Astrocyte (in vitro differentiated cells and primary cell): ENCODE results near the gene TENM4. TPM values are rescaled to one million over a fixed set of nuclear protein-coding genes. Genes with fewer than 3 reads are reported as not detected.

Experiments
- DNase-seq: peaks from one replicate; pipeline ENCODE4 v3.0.0-alpha.2; 2010; ENCODE audit warnings: low read depth
- FAIRE-seq: peaks from 2 replicates; lab custom pipeline; 2011; peaks lifted over from hg19 to GRCh38; lab: Jason Lieb, UNC
- H2AFZ ChIP-seq: 2 replicates; pipeline ENCODE4 v1.6.0; 2012; ENCODE audit warnings: low read depth, low read length, inconsistent platforms
- H3K27ac ChIP-seq: 2 replicates; pipeline ENCODE4 v1.5.1; 2011; ENCODE audit warnings: low read depth, low read length, inconsistent platforms
- H3K27me3 ChIP-seq: 2 replicates; pipeline ENCODE4 v1.6.0; 2011; ENCODE audit warnings: low read length, inconsistent platforms; ENCODE audit not compliant: insufficient read depth
- H3K36me3 ChIP-seq: 2 replicates; pipeline ENCODE4 v1.5.1; 2011; ENCODE audit warnings: low read length, inconsistent platforms; ENCODE audit not compliant: insufficient read depth
- H3K4me1 ChIP-seq: 2 replicates; pipeline ENCODE4 v1.5.1; 2011; ENCODE audit warnings: low read length, inconsistent platforms; ENCODE audit not compliant: insufficient read depth
- H3K4me2 ChIP-seq: 2 replicates; pipeline ENCODE4 v1.6.0; 2012; ENCODE audit warnings: low read length, inconsistent platforms
- H3K4me3 ChIP-seq: 2 replicates; pipeline ENCODE4 v1.5.1; 2011; ENCODE audit warnings: low read depth, mild to moderate bottlenecking, low read length, inconsistent platforms; ENCODE audit not compliant: insufficient read depth
- H3K79me2 ChIP-seq: 2 replicates; pipeline ENCODE4 v1.6.0; 2012; ENCODE audit warnings: mild to moderate bottlenecking, low read length, inconsistent platforms; ENCODE audit not compliant: insufficient read depth
- H3K9ac ChIP-seq: 2 replicates; pipeline ENCODE4 v1.6.0; 2012; ENCODE audit warnings: mild to moderate bottlenecking, low read length, inconsistent platforms
- H3K9me3 ChIP-seq: 2 replicates; pipeline ENCODE4 v1.5.1; 2012; ENCODE audit warnings: low read depth, mild to moderate bottlenecking, low read length, inconsistent platforms; ENCODE audit not compliant: insufficient read depth
- H4K20me1 ChIP-seq: 2 replicates; pipeline ENCODE4 v1.6.0; 2012; ENCODE audit warnings: low read length, inconsistent platforms; ENCODE audit not compliant: insufficient read depth
- H3K27ac Mint-ChIP-seq: one replicate; pipeline ENCODE4 v1.8.0; 2021; ENCODE audit warnings: mild to moderate bottlenecking, mixed read lengths; ENCODE audit not compliant: unreplicated experiment
- H3K27me3 Mint-ChIP-seq: one replicate; pipeline ENCODE4 v1.8.0; 2021; ENCODE audit warnings: low read depth, mixed read lengths; ENCODE audit not compliant: unreplicated experiment
- H3K36me3 Mint-ChIP-seq: one replicate; pipeline ENCODE4 v1.8.0; 2021; ENCODE audit warnings: low read depth, mixed read lengths; ENCODE audit not compliant: unreplicated experiment
- H3K4me1 Mint-ChIP-seq: one replicate; pipeline ENCODE4 v1.8.0; 2021; ENCODE audit warnings: low read depth, mixed read lengths; ENCODE audit not compliant: unreplicated experiment
- H3K4me3 Mint-ChIP-seq: one replicate; pipeline ENCODE4 v1.8.0; 2021; ENCODE audit warnings: mild to moderate bottlenecking, moderate library complexity, mixed read lengths; ENCODE audit not compliant: unreplicated experiment
- H3K9me3 Mint-ChIP-seq: one replicate; pipeline ENCODE4 v1.8.0; 2021; ENCODE audit warnings: mild to moderate bottlenecking, mixed read lengths; ENCODE audit not compliant: unreplicated experiment
- EZH2 ChIP-seq: IDR thresholded peaks from 2 replicates; pipeline ENCODE4 v1.6.1; 2012; ENCODE audit warnings: mild to moderate bottlenecking, low read length, inconsistent platforms; ENCODE audit not compliant: insufficient read depth
- total RNA-seq: library from RNA; stranded (reverse); gene quantifications from 2 replicates; pipeline ENCODE4 v1.2.1, GENCODE V29; 2021
- TF ChIP-seq, protein P1 (sequence below): IDR thresholded peaks from 2 replicates; pipeline ENCODE4 v1.5.1; 2011; ENCODE audit warnings: low read depth, mild to moderate bottlenecking, inconsistent platforms, low read length, moderate library complexity; ENCODE audit not compliant: insufficient read depth

The TENM4 gene
- total RNA-seq, 1 donor from 2014 or later: 7.5 TPM

DNA sequence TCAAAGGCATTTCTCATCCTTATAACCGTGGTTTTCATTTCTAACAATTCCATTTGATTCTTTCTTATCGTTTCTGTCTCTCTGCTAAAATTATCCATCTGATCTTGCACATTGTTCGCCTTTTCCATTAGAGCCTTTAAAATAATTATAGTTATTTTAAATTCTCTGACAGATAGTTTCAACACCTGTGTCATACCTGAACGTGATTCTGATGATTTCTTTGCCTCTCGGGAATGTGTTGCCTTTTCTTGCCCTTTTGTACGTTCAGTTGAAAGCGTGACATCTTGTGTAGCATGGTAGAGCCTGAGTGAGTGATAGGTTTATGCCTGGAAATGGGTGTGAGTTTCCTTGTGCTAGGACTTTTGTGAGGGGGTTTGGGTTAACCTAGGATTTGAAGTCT lies 744.7 kb downstream of the TENM4 start:
- Histone ChIP-seq H3K9me3 (no peaks in the 10 kb centered on the region), H3K36me3 (no peaks in the 10 kb centered on the region), H3K27ac (no peak overlapping the region), H2AFZ (no peak overlapping the region), H3K79me2 (no peaks in the 10 kb centered on the region), H3K9ac (no peak overlapping the region), H3K4me2 (no peak overlapping the region), H3K4me1 (peaks cover 15% of the 10 kb centered on the region), H3K27me3 (no peaks in the 10 kb centered on the region), H3K4me3 (no peak overlapping the region), H4K20me1 (no peaks in the 10 kb centered on the region)
- Mint-ChIP-seq H3K27ac (no peak overlapping the region), H3K4me3 (no peak overlapping the region), H3K9me3 (no peaks in the 10 kb centered on the region), H3K4me1 (no peaks in the 10 kb centered on the region), H3K36me3 (no peaks in the 10 kb centered on the region), H3K27me3 (peaks cover 13% of the 10 kb centered on the region)
- FAIRE-seq (no peak), DNase-seq (no peak)
- TF ChIP-seq, protein P1, sequence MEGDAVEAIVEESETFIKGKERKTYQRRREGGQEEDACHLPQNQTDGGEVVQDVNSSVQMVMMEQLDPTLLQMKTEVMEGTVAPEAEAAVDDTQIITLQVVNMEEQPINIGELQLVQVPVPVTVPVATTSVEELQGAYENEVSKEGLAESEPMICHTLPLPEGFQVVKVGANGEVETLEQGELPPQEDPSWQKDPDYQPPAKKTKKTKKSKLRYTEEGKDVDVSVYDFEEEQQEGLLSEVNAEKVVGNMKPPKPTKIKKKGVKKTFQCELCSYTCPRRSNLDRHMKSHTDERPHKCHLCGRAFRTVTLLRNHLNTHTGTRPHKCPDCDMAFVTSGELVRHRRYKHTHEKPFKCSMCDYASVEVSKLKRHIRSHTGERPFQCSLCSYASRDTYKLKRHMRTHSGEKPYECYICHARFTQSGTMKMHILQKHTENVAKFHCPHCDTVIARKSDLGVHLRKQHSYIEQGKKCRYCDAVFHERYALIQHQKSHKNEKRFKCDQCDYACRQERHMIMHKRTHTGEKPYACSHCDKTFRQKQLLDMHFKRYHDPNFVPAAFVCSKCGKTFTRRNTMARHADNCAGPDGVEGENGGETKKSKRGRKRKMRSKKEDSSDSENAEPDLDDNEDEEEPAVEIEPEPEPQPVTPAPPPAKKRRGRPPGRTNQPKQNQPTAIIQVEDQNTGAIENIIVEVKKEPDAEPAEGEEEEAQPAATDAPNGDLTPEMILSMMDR: no peak
- no peak for TF ChIP-seq EZH2

DNA sequence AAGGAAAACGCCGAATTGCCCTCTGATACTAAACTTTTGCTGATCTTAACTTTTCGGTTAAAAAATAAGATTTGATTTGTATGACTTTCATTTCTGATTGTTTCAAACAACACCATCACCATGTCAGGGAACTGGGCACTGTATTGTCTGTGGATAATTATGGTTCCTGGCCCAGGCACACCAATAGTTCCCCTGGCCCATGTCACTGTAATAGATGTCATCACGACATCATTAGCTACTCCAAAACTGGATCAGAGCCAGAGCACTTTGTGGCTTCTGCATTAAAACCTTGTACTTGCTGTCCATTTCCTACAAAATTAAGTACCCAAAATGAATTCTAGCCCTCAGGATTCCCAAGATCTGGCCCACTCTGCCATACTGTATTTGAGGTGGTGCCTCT lies 746.7 kb downstream of the TENM4 start:
- no peak for FAIRE-seq
- TF ChIP-seq, protein P1: no peak
- no peak for TF ChIP-seq EZH2
- Mint-ChIP-seq H3K9me3 (no peaks in the 10 kb centered on the region), H3K36me3 (no peaks in the 10 kb centered on the region), H3K27me3 (peaks cover 13% of the 10 kb centered on the region), H3K4me1 (no peaks in the 10 kb centered on the region), H3K4me3 (no peak overlapping the region), H3K27ac (no peak overlapping the region)
- Histone ChIP-seq H4K20me1 (no peaks in the 10 kb centered on the region), H3K9ac (no peak overlapping the region), H3K9me3 (no peaks in the 10 kb centered on the region), H3K79me2 (no peaks in the 10 kb centered on the region), H3K4me3 (no peak overlapping the region), H3K27me3 (no peaks in the 10 kb centered on the region), H3K4me2 (no peak overlapping the region), H3K4me1 (peaks cover 14% of the 10 kb centered on the region), H3K36me3 (no peaks in the 10 kb centered on the region), H3K27ac (no peak overlapping the region), H2AFZ (no peak overlapping the region)
- DNase-seq: no peak

DNA sequence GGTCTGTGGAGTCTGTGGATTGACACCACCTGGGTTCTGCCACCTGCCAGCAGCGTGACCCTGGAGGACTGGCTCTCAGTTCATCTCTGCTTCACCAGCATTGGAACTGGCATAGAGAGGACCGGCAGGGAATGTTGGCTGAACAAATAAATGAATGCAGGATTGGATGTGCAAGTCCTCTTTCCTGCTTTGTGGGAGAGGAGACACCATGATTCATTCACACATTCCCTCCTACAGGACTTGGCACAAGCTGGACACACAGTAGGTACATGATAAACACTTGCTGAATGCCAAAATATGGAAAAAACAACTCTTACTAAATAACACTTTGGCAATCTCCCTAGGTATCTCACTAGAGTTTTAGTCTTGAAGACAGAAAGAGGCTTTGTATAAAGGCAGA lies 749.6 kb downstream of the TENM4 start:
- Mint-ChIP-seq H3K27me3 (peaks cover 19% of the 10 kb centered on the region), H3K27ac (no peak overlapping the region), H3K36me3 (no peaks in the 10 kb centered on the region), H3K4me1 (peaks cover 1% of the 10 kb centered on the region), H3K9me3 (no peaks in the 10 kb centered on the region), H3K4me3 (no peak overlapping the region)
- H3K27ac ChIP-seq: no peak overlapping the region
- FAIRE-seq: no peak
- no peak for DNase-seq
- no peak overlapping the region for H3K4me3 ChIP-seq
- H3K9me3 ChIP-seq: no peaks in the 10 kb centered on the region
- peaks cover 6% of the 10 kb centered on the region for H3K4me1 ChIP-seq
- H4K20me1 ChIP-seq: no peaks in the 10 kb centered on the region
- H3K27me3 ChIP-seq: no peaks in the 10 kb centered on the region
- H3K79me2 ChIP-seq: no peaks in the 10 kb centered on the region
- TF ChIP-seq, protein P1: no peak
- no peak for TF ChIP-seq EZH2
- no peak overlapping the region for H3K9ac ChIP-seq
- H3K4me2 ChIP-seq: no peak overlapping the region
- no peaks in the 10 kb centered on the region for H3K36me3 ChIP-seq
- no peak overlapping the region for H2AFZ ChIP-seq
